Astrocyte (in vitro differentiated cells and primary cell): Measurements from ENCODE around the gene C2orf76. TPM values are rescaled to one million over a fixed set of nuclear protein-coding genes. Genes with fewer than 3 reads are reported as not detected.

Source experiments
- DNase-seq: peaks from one replicate; pipeline ENCODE4 v3.0.0-alpha.2; 2010; ENCODE audit warnings: low read depth
- FAIRE-seq: peaks from 2 replicates; lab custom pipeline; 2011; peaks lifted over from hg19 to GRCh38; lab: Jason Lieb, UNC
- H2AFZ ChIP-seq: 2 replicates; pipeline ENCODE4 v1.6.0; 2012; ENCODE audit warnings: low read depth, low read length, inconsistent platforms
- H3K27ac ChIP-seq: 2 replicates; pipeline ENCODE4 v1.5.1; 2011; ENCODE audit warnings: low read depth, low read length, inconsistent platforms
- H3K27me3 ChIP-seq: 2 replicates; pipeline ENCODE4 v1.6.0; 2011; ENCODE audit warnings: low read length, inconsistent platforms; ENCODE audit not compliant: insufficient read depth
- H3K36me3 ChIP-seq: 2 replicates; pipeline ENCODE4 v1.5.1; 2011; ENCODE audit warnings: low read length, inconsistent platforms; ENCODE audit not compliant: insufficient read depth
- H3K4me1 ChIP-seq: 2 replicates; pipeline ENCODE4 v1.5.1; 2011; ENCODE audit warnings: low read length, inconsistent platforms; ENCODE audit not compliant: insufficient read depth
- H3K4me2 ChIP-seq: 2 replicates; pipeline ENCODE4 v1.6.0; 2012; ENCODE audit warnings: low read length, inconsistent platforms
- H3K4me3 ChIP-seq: 2 replicates; pipeline ENCODE4 v1.5.1; 2011; ENCODE audit warnings: low read depth, mild to moderate bottlenecking, low read length, inconsistent platforms; ENCODE audit not compliant: insufficient read depth
- H3K79me2 ChIP-seq: 2 replicates; pipeline ENCODE4 v1.6.0; 2012; ENCODE audit warnings: mild to moderate bottlenecking, low read length, inconsistent platforms; ENCODE audit not compliant: insufficient read depth
- H3K9ac ChIP-seq: 2 replicates; pipeline ENCODE4 v1.6.0; 2012; ENCODE audit warnings: mild to moderate bottlenecking, low read length, inconsistent platforms
- H3K9me3 ChIP-seq: 2 replicates; pipeline ENCODE4 v1.5.1; 2012; ENCODE audit warnings: low read depth, mild to moderate bottlenecking, low read length, inconsistent platforms; ENCODE audit not compliant: insufficient read depth
- H4K20me1 ChIP-seq: 2 replicates; pipeline ENCODE4 v1.6.0; 2012; ENCODE audit warnings: low read length, inconsistent platforms; ENCODE audit not compliant: insufficient read depth
- H3K27ac Mint-ChIP-seq: one replicate; pipeline ENCODE4 v1.8.0; 2021; ENCODE audit warnings: mild to moderate bottlenecking, mixed read lengths; ENCODE audit not compliant: unreplicated experiment
- H3K27me3 Mint-ChIP-seq: one replicate; pipeline ENCODE4 v1.8.0; 2021; ENCODE audit warnings: low read depth, mixed read lengths; ENCODE audit not compliant: unreplicated experiment
- H3K36me3 Mint-ChIP-seq: one replicate; pipeline ENCODE4 v1.8.0; 2021; ENCODE audit warnings: low read depth, mixed read lengths; ENCODE audit not compliant: unreplicated experiment
- H3K4me1 Mint-ChIP-seq: one replicate; pipeline ENCODE4 v1.8.0; 2021; ENCODE audit warnings: low read depth, mixed read lengths; ENCODE audit not compliant: unreplicated experiment
- H3K4me3 Mint-ChIP-seq: one replicate; pipeline ENCODE4 v1.8.0; 2021; ENCODE audit warnings: mild to moderate bottlenecking, moderate library complexity, mixed read lengths; ENCODE audit not compliant: unreplicated experiment
- H3K9me3 Mint-ChIP-seq: one replicate; pipeline ENCODE4 v1.8.0; 2021; ENCODE audit warnings: mild to moderate bottlenecking, mixed read lengths; ENCODE audit not compliant: unreplicated experiment
- CTCF ChIP-seq: IDR thresholded peaks from 2 replicates; pipeline ENCODE4 v1.5.1; 2011; ENCODE audit warnings: low read depth, mild to moderate bottlenecking, inconsistent platforms, low read length, moderate library complexity; ENCODE audit not compliant: insufficient read depth
- EZH2 ChIP-seq: IDR thresholded peaks from 2 replicates; pipeline ENCODE4 v1.6.1; 2012; ENCODE audit warnings: mild to moderate bottlenecking, low read length, inconsistent platforms; ENCODE audit not compliant: insufficient read depth
- total RNA-seq: library from RNA; stranded (reverse); gene quantifications from 2 replicates; pipeline ENCODE4 v1.2.1, GENCODE V29; 2021

Gene C2orf76
- total RNA-seq, 1 donor from 2014 or later, result 9.2 TPM

GRCh38 chr2:119372778-119373568, 6.3 kb upstream of the C2orf76 start:
- H4K20me1 ChIP-seq, result peaks cover 29% of the 10 kb centered on the region
- Mint-ChIP-seq H3K27ac (no peak overlapping the region), H3K4me3 (no peak overlapping the region), H3K36me3 (peaks cover 41% of the 10 kb centered on the region), H3K9me3 (peaks cover 11% of the 10 kb centered on the region), H3K27me3 (peaks cover 5% of the 10 kb centered on the region), H3K4me1 (peaks cover 5% of the 10 kb centered on the region)
- H3K9me3 ChIP-seq, result no peaks in the 10 kb centered on the region
- DNase-seq (no peak), FAIRE-seq (no peak)
- peaks cover 13% of the 10 kb centered on the region for H3K79me2 ChIP-seq
- H3K4me2 ChIP-seq, result no peak overlapping the region
- TF ChIP-seq CTCF (no peak), EZH2 (no peak)
- no peak overlapping the region for H3K9ac ChIP-seq
- no peak overlapping the region for H2AFZ ChIP-seq
- no peak overlapping the region for H3K27ac ChIP-seq
- H3K4me3 ChIP-seq, result no peak overlapping the region
- no peaks in the 10 kb centered on the region for H3K27me3 ChIP-seq
- peaks cover 2% of the 10 kb centered on the region for H3K4me1 ChIP-seq
- peaks cover 40% of the 10 kb centered on the region for H3K36me3 ChIP-seq

GRCh38 chr2:119371111-119371510, 4.5 kb upstream of the C2orf76 start:
- Histone ChIP-seq H3K4me1 (peaks cover 5% of the 10 kb centered on the region), H3K9me3 (no peaks in the 10 kb centered on the region), H2AFZ (no peak overlapping the region), H3K9ac (no peak overlapping the region), H3K4me2 (no peak overlapping the region), H3K27ac (no peak overlapping the region), H3K79me2 (peaks cover 27% of the 10 kb centered on the region), H3K36me3 (peaks cover 40% of the 10 kb centered on the region), H3K4me3 (no peak overlapping the region), H4K20me1 (peaks cover 34% of the 10 kb centered on the region), H3K27me3 (no peaks in the 10 kb centered on the region)
- peaks cover 4% of the 10 kb centered on the region for H3K4me1 Mint-ChIP-seq
- H3K9me3 Mint-ChIP-seq, result peaks cover 11% of the 10 kb centered on the region
- H3K27ac Mint-ChIP-seq, result no peak overlapping the region
- H3K36me3 Mint-ChIP-seq, result peaks cover 41% of the 10 kb centered on the region
- DNase-seq (no peak), FAIRE-seq (no peak)
- no peaks in the 10 kb centered on the region for H3K27me3 Mint-ChIP-seq
- H3K4me3 Mint-ChIP-seq, result no peak overlapping the region
- TF ChIP-seq EZH2 (no peak), CTCF (no peak)

DNA sequence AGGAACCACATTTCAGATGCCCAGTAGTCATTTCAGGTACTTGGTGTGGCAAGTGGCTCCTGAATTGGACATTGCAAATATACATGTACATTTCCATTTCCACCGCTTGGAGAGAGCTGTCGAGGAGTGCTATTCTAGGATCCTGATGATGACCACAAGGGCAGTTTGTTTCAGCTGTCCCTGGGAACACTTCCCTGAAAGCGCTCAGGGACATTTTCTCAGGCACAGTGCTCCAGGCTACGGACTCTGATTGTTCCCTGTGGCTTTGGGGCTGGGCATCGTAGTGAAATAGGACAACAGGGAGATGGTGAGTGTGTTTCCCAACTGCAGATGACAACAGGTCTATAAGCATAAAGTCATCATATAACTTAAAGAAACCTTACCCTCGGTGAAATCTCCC, 3.2 kb upstream of the C2orf76 start:
- Histone ChIP-seq H3K27me3 (no peaks in the 10 kb centered on the region), H3K4me2 (no peak overlapping the region), H3K36me3 (peaks cover 40% of the 10 kb centered on the region), H2AFZ (no peak overlapping the region), H3K79me2 (peaks cover 40% of the 10 kb centered on the region), H3K9ac (no peak overlapping the region), H3K27ac (no peak overlapping the region), H3K4me3 (no peak overlapping the region), H3K4me1 (peaks cover 10% of the 10 kb centered on the region), H4K20me1 (peaks cover 34% of the 10 kb centered on the region), H3K9me3 (no peaks in the 10 kb centered on the region)
- DNase-seq (no peak), FAIRE-seq (no peak)
- TF ChIP-seq EZH2 (no peak), CTCF (no peak)
- Mint-ChIP-seq H3K27me3 (no peaks in the 10 kb centered on the region), H3K9me3 (peaks cover 11% of the 10 kb centered on the region), H3K27ac (no peak overlapping the region), H3K4me1 (peaks cover 12% of the 10 kb centered on the region), H3K4me3 (no peak overlapping the region), H3K36me3 (peaks cover 39% of the 10 kb centered on the region)
